CD4-positive, alpha-beta T cell treated with Interleukin-2 at 100 ng/mL for 4 hours (primary cell): ENCODE measurements around the gene PHF21B.
"Not testable (repeated sequence)": the region's sequence is repeated elsewhere in the genome, so short reads cannot be mapped to it uniquely, and the experiment has no call there.

Source experiments
- DNase-seq: peaks from one replicate; pipeline ENCODE4 v3.0.0-alpha.2; 2020; ENCODE audit warnings: low spot score

The PHF21B gene

DNA sequence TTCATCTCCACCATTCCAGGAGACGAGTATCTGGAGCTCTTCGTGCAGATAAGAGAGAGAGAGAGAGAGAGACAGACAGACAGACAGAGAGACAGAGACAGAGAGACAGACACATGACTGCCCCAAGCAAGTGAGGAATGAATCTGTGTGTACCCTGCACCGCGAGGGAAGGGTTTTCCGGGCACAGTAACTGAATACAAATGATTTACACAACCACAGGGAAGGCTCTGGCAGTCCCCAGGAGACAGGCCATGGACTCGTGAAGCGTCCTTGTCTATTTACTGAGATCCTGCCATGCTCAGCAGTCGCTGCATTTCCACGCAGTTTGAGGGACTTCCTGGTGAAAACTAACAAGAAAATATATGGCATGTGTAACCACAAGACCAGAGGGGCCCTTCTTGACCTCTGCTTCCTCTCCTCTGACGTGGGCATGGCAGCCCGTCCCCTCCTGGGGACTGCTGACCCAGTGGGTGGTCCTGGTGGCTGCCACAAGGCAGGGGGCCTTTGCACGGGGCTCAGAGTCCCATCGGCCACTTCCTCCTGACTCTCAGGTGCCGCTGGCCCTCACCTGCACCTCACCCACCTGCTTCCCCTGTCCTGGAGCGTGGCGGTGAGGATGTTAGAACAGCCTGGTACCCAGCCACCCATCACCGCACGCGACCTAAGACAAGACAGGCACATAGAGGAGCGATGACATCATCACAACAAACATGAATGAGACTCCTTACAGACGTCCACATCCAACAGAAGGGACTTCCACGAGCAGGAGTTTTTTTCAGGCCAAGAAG lies 75.9 kb downstream of the PHF21B start:
- no peak for DNase-seq

DNA sequence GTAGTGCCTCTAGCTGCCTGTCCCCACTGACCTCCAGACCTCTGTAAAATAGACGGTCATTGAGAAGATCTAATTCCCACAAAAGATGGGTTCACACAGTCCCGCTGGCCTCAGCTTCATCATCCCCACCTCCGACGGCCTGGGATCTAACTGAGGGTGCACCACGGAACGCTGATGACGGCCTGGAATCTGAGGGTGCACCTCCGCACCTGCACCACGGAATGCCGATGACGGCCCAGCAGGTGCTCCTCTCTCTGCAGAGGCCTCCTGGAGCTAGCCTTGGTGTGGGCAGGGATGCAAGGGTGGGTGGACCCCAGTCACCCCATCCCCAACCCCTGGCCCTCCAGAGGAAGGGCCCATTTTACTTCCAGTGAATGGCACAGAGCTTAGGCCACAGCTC lies 77.3 kb downstream of the PHF21B start:
- DNase-seq: no peak

DNA sequence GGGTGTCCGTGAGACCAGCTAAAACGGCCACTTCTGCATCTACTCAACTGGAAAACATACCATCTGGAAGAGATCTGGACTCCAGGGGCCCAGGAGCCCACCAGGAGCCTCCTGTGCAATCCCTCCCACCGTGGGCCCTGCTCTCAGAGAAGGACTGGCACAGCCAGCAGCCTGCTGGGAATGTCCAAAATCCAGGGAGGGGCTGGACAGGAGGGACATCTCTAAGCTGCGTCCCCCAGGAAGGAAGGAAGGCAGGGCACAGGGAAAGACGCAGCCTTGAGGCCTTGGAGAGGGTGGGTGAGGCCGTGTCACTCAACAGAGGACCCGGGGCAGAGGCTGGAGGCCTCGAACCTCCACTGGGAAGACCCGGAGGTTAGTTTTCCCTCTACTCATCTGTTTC lies 78.0 kb downstream of the PHF21B start:
- no peak for DNase-seq

DNA sequence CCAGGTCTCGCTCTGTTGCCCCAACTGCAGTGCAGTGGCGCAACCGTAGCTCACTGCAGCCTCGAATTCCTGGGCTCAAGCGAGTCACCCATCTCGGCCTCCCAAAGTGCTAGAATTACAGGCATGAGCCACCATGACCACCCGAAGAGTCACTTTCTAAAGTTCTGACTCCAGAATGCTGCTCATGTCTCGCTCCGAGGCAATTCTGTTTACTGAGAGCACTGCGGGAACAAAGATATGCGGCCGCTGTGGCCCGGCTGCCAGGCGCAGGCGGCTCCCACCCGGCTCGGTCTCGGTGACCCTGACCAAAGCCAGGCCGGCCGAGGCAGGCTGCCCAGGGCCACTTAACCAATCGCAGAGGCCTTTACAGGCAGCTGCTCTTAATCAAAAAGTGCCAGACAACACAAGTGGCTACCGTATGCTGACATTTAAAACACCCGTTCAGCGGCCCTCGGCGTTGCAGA lies 78.7 kb downstream of the PHF21B start:
- DNase-seq: no peak

DNA sequence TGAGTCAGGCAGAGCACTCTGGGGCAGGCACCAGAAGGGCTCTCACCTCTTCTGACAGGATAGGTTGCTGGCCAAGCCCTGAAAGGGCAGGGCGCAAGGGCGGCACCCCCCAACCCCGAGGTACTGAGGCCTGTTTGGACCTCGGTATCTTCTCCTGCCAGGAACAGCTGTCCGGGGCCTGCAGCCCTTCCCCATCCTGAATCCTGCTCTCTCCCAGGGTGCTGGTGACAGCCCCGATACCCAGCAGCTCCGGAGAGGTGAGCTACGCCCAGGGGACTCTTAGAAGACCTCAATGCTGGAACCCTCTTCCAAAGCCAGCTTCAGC lies 79.1 kb downstream of the PHF21B start:
- no peak for DNase-seq

DNA sequence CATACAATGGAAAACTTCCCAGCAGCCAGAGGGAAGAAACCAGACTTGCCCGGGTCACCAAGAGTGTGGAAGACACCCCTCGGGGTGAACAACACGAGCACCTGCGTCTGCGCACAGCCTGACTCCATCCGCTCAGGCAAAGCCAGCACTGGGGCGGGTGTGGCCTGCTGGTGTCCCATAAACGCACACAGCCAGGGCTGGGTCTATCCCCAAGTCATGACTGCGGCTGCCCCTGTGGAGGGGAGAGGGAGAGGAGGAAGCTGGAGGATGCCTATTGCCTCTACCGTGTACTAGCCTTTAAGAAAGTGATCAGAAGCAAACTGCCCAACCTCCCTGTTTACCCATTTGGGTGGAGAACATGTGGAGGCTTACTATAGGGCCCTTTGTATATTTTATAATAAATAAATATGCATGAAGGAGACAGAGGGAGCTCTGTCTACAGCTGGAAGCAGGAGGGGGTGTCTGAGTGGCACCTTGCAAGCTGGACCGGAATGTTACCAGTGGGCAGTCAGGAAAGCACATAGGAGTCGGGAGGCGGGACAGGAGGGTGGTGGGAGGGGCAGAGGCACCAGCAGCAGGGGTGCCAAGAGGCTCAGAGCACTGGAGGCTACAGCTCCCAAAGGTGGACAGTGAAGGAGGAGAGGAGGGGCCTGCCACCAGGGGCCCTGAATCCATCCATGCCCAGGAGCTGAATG lies 79.6 kb downstream of the PHF21B start:
- no peak for DNase-seq

DNA sequence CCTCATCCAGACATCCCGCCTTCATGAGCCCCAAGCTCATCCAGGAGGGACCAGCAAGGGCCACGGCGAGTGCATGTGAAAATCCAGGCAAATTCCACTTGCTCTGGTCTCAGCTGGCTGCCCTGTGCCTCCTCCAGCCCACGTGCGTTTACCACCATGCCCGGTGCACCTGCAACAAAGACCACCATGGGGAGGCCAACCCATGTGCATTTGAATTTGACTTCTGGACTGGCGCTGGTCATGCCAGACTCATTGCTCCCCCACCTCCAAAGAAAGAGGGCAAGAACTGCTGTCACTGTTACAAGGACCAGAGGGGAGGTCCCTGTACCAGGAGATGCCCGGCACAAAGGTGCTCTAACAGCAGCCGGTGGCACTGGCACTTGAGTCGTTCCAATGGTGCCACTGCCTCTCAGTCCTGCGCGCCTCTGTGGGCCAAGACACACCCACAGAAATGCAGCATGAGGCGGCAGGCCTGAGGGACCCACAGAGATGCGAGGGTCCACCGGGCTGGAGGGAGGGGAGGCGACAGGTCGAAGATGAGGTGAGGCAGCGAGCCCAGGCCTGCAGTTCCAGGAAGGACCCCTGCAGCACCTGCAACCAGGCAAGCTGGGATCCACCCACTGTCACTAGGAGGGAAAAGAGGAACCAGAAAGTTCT lies 80.3 kb downstream of the PHF21B start:
- DNase-seq: no peak

DNA sequence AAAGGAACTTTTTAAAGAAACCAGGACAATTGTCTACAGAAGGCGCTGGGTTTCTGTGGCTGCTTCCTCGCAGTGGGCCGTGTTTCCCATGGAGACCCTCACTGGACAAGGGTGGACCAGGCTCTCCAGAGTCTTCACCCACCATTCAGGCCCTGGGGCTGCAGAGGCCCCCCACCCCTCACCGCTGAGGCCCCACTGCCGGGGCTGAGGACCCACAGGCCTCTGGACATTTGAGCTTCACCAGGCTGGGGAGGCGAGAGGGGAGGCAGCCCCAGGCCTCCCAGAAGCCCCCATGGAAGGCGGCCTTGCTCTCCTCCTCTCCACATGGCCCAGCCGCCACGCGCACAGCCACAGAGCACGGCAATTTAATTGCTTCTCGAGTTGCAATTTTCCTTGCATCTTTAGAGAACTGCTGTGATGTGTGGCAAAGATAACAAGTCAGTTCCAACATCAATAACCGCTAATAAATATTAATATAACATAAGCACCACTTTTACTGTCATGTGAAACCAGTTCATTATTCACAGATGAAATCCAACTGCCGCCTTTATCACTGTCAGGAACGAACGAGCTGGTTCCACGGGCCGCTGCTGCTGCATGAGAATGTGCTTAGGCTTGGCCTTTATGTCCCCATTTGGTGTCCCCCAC lies 81.0 kb downstream of the PHF21B start:
- no peak for DNase-seq

DNA sequence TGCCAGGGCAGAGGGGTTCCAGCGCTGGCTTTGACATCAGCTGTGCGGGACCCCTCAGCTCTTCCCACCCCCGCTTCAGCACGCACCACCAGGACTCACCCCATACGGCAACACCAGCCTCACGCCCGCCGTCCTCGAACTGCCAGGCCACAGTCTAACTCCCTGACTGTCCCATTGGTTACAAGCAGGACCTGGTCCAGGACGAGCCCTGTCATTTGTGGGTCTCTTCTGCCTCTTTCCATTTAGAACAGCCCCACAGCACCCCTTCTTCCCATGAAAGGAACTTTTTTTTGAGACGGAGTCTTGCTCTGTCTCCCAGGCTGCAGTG lies 81.7 kb downstream of the PHF21B start:
- DNase-seq: no peak

DNA sequence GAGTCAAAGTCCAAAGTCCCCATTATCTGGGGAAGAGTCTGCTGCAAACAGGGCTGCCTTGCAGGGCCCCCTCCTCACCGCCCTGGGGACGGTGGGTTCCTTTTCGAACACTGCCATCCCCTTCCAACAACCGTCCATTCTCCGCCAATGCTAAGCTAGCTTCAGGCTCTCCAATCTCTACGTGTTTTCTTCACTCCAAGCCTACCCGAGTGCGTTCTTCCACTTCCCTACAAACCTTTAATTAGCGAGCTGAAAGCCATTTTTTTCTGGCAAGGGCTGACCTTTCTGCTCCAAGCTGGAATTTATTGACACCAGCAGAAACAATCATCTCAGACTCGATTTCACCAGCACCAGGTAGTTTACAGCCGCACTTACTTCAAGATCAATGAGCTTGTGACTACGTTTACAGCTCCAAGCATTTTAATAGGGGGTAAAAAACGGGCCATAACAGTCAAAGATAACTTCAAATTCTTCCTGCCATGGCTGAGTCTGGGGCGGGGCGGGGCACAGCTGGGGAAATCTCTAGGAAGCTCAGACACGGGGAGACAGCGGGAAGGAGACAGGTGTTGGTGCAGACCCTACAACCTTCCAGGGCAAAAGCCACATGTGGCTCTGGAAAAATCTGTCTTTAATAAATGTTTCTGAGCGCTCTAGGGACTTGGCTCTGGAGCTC lies 82.2 kb downstream of the PHF21B start:
- no peak for DNase-seq

DNA sequence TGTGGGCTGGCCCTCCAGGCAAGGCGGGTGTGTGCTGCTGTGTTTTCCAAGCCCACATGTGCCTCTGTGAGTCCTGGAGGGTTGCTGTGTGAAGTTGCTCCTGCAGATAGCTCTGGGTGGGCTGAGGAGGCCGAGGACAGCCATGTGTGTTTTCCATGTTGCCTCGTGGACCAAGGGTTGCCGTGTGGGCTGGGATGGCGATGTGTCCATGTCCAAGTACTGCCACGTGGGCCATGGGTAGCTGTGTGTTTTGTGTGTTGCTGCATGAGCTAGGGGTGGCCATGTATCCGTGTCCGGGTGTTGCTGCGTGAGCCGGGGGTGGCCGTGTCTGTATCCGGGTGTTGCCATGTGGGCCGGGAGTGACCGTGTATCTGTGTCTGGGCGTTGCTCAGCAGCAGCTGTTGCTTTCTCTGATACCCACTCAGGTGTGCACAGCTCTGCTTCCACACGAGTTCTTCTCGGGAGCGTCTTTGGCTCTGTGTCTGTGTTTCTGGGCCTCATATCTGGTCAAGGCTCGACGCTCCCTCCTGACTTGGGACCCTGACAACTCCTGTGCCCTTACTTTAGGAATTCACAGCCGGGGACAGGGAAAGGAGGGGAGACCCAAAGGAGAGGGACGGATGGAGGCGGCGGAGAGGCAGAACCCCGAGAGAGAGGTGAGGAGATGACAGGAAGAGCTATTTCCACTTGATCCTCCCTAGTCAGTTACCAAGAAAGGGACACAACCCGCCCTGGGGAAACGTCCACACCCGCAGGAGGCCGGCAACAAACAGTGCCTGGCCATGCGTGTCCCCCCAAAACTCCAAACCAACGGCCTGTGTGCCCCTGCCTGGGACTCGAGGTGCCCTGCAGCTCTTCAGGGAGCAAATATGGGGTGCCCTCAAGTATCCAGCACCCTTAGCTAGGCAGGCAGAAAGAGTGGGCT lies 83.1 kb downstream of the PHF21B start:
- DNase-seq: no peak

DNA sequence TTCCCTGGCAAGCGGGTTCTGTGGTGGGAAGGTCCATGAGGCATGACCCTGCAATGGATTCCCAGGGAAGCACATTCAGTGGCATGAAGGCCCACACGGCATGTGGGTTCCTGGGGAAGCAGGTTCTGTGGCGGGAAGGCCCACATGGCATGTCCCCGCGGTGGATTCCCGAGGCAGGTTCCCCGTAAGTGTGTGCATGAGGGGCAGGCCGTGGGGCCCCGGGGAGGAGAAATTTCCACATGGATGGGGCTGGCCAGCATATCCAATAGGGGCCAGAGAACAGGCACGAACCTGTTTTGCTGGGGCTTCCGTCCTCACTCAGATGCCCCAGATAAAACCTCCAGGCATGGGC lies 83.7 kb downstream of the PHF21B start:
- DNase-seq: no peak

DNA sequence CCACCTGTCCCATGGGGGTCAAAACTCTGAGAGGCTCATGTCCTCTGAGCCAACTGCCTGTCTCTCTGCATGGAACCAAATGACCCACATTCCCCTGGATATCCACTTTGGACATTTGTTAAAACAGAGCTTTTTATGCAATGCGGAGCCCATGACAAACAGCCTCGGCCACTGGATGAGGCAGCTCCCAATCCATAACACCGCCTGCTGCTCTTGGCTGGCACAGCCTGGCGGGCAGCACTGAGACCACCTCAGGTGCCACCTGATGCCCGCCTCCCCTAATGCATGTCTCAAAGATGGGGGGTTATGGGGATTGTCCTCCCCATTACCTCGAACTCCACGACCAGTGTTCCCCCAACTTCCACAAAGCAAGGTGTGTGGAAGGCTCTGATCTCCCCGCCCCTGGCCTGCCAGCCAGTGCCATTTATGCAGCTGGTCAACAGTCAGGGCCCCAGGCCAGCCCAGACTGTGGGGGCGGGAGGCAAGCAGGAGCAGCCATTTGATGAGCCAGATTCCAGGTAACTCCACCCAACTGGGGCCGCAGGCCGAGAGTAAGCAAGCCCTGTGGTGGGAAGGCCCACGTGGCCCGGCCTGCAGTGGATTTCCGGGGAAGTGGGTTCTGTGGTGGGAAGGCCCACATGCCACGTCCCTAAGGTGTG lies 84.2 kb downstream of the PHF21B start:
- DNase-seq: no peak

DNA sequence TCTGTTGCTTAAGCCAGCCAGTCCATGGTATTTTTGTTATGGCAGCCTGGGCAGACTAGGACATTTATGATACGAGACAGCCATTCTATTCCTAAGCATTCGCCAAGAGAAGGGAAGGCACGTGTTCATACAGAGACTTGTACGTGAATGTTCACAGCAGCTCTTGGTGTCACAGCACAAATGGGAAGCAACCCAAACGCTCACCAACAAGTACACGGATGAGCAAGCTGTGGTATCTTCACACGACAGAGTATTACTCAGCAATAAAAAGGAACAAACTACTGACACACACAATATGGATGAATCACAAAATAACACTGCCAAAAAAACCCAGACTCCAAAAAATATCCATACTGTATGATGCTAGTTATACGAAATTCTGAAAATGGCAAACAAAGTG lies 85.1 kb downstream of the PHF21B start:
- no peak for DNase-seq

DNA sequence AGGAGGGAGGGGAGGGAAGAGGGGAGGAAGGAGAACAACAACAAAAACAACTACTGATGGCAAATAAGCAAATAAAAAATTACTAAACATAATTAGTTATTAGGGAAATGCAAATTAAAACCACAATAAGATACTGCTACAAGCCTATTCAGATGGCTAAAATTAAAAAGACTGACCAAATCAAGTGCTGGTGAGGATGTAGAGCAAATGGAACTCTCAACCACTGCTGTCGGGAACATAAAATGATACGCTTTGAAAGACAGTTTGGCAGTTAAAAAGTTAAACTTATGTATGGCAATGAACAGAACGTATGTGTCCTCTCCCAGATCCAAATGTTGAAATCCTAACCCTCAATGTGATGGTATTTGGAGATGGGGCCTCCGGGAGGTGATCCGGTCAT lies 85.7 kb downstream of the PHF21B start:
- no peak for DNase-seq

DNA sequence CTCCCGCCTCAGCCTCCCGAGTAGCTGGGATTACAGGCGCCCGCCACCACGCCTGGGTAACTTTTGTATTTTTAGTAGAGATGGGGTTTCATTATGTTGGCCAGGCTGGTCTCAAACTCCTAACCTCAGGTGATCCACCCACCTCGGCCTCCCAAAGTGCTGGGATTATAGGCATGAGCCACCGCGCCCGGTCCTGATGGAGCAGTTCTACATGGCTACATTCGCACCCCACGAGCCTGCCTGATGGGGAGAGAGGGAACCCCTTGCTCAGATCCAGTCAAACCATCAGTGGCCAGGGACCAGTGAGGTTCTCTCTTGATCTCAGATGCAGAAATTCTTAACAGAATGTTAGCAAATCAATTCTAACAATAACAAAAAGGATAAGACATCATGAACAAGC lies 88.0 kb downstream of the PHF21B start:
- DNase-seq: not testable (repeated sequence)

DNA sequence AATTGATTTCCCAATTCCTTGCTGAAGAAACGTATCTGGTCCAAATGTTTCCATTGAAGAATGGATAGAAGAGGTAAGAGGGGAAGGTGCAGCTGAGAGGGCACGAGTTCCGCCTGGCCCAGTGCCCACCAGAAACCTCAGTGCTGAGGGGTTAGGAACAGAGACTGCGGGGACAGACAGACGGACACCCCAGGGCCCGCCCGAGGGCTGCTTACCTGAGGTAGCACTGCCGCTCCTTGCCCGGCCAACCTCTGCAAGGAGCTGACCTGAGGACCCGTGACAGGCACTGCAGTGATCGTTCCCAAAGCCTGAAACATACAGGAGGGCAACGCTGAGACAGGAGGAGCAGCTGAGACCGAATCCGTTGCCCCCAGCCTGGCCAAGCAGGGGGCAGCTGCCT lies 89.6 kb downstream of the PHF21B start:
- DNase-seq: no peak

DNA sequence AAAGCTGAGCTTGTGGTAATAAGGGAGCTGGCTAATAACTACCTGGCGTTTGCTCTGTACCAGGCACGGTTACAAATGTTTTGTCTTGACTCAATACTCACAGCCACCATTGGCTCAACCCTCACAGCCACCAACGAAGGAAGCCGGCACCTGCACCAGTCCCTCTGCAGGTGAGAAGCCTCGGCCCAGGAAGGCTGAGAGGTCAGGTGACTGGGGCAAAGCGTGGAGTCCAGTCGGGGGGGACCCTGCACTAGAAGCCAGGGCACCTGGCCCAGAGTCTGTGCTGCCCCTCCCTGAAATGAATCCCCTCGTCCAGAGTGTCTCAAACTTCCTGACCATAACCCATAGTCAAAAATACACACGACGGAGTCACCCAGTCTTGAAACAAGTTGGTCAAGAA lies 90.1 kb downstream of the PHF21B start:
- no peak for DNase-seq

DNA sequence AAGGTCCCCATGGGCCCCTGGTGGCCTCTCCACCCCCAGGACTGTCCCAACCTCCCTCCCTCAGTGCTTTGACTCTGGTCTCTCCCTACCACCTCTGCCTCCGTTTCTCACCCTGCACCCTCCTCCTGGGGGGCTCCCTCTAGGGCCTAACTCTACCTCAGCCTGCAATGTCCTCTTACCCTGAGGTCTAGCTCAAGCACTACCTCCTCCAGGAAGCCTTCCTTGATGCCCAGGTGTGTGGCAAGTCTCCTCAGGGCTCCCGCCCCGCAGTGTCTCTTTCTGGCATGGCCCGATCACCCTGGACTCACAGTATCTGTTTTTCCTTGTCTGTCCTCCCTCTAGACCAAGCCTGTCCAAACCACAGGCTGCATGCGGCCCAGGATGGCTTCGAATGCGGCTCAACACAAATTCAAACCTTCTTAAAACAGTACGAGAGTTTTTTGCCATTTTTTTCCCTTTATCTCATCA lies 90.8 kb downstream of the PHF21B start:
- no peak for DNase-seq

DNA sequence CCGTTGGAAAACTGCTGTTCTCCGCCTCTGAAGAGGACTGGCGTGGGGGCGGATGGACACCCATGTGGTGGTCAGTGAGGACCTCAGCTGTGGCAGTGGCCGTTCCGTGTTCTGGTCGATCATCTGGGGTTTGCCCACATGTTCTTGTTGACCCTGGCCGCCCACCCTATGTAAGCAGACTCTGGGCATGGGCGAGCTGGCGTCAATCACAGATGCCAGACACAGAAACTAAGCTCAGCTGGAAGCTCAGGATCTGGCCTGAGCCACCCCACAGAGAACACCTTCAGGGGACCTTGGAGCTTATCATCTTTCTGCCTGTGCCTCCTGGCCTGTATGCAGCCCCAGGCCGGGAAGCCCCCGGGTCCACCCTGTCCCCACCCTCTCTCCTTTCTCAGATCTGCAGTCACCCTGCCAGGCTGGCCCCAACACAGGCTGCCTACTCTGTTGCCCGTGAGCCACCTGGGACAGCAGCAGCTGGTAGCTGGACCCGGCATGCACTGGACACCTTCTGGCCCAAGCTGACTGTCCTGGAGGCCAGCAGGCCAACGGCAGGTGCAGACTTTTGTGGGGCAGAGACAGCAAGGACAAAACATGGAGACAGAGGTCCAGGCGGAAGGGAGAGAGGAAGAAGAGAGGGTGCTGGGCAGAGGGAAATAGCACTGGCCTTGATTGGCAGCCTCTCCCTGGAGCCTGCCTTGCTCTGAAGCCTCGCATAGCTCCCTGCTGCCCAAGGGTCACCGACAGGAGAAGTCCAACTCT lies 91.5 kb downstream of the PHF21B start:
- no peak for DNase-seq
